Astrocyte of the cerebellum (primary cell): ENCODE data around the gene C11orf68.

Experiments used
- DNase-seq: peaks from one replicate; pipeline ENCODE4 v3.0.0-alpha.2; 2011; ENCODE audit warnings: low read depth
- H3K4me3 ChIP-seq: 2 replicates; pipeline ENCODE4 v1.5.1; 2011; ENCODE audit warnings: mild to moderate bottlenecking, low read depth, low read length, moderate library complexity
- in situ Hi-C: cut with HindIII; loops from 2 replicates; pipeline ENCODE4 v1.10.0; 2017; ENCODE audit warnings: low sequenced_read_pairs
- TF ChIP-seq, protein P1 (sequence below): IDR thresholded peaks from 2 replicates; pipeline ENCODE4 v1.5.1; 2012; ENCODE audit warnings: low read length, low read depth, moderate library complexity, mild to moderate bottlenecking; ENCODE audit errors: missing control alignments

C11orf68 gene

DNA sequence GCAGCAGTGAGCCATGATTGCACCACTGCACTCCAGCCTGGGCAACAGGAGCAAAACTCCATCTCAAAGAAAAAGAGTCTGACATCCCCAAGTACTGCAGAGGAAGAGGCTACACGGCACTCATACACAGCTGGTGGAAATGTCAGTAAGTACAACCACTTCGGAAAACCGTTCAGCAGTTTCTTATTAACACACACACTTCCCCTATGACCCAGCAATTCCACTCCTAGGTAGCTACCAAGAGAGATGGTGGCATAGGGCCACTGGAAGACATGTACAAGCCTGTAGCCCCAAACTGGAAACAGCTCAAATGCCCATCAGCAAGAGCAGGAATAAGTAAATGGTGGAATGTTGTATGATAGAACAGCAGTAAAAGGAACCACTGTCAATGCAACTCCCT, 3.7 kb upstream of the C11orf68 start:
- TF ChIP-seq, protein P1, sequence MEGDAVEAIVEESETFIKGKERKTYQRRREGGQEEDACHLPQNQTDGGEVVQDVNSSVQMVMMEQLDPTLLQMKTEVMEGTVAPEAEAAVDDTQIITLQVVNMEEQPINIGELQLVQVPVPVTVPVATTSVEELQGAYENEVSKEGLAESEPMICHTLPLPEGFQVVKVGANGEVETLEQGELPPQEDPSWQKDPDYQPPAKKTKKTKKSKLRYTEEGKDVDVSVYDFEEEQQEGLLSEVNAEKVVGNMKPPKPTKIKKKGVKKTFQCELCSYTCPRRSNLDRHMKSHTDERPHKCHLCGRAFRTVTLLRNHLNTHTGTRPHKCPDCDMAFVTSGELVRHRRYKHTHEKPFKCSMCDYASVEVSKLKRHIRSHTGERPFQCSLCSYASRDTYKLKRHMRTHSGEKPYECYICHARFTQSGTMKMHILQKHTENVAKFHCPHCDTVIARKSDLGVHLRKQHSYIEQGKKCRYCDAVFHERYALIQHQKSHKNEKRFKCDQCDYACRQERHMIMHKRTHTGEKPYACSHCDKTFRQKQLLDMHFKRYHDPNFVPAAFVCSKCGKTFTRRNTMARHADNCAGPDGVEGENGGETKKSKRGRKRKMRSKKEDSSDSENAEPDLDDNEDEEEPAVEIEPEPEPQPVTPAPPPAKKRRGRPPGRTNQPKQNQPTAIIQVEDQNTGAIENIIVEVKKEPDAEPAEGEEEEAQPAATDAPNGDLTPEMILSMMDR: no peak
- in situ Hi-C loops: no loop called here
- no peak overlapping the region for H3K4me3 ChIP-seq
- DNase-seq: no peak

- in situ Hi-C loops: no loop called here
- TF ChIP-seq, protein P1: no peak
- DNase-seq: no peak
- no peak overlapping the region for H3K4me3 ChIP-seq
Measured at GRCh38 chr11:65921876-65922275, 3.0 kb upstream of the C11orf68 start.

DNA sequence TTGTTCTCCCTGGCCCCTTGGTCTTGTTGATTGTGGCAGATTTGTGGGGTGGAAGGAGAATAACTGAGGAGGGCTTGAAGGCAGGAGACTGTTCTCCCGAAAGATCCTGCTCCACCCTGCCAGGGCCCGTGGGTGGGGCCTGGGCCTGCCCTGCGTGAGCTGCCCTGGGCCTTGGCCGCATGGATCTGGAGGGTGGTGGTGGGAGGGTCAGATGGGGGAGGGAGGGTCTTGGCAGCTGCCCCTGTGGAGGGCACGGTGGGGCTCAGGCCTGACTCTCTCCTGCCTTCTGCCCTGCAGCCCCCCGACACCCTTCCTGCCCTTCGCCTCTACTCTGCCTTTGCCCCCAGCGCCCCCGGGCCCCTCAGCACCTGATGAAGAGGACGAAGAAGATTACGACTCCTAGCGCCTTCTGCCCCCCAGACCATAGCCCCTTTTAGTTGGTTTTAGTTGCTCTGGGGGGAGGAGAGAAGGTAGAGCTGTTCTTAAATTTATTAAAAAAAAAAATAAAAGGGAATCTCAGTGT, 2.2 kb upstream of the C11orf68 start:
- no peak overlapping the region for H3K4me3 ChIP-seq
- TF ChIP-seq, protein P1: no peak
- DNase-seq: no peak
- in situ Hi-C loops: no loop called here

DNA sequence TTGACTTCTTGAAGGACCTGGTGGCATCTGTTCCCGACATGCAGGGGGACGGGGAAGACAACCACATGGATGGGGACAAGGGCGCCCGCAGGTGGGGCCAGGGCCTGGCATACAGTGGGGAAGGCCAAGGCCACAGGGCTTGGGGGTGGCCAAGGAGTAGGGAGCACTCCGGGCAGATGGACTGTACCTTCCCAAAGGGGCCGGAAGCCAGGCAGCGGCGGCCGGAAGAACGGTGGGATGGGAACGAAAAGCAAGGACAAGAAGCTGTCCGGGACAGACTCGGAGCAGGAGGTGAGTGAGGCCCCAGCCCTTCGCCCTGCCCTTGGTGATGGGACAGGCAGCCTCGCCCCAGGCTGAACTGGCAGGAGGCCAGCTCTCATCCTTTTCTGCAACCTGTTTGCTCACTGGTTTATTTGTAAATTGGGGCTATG, 1.5 kb upstream of the C11orf68 start:
- TF ChIP-seq, protein P1: no peak
- no peak for DNase-seq
- in situ Hi-C loops: no loop called here
- peak overlapping the region; percentile 72 for H3K4me3 ChIP-seq

DNA sequence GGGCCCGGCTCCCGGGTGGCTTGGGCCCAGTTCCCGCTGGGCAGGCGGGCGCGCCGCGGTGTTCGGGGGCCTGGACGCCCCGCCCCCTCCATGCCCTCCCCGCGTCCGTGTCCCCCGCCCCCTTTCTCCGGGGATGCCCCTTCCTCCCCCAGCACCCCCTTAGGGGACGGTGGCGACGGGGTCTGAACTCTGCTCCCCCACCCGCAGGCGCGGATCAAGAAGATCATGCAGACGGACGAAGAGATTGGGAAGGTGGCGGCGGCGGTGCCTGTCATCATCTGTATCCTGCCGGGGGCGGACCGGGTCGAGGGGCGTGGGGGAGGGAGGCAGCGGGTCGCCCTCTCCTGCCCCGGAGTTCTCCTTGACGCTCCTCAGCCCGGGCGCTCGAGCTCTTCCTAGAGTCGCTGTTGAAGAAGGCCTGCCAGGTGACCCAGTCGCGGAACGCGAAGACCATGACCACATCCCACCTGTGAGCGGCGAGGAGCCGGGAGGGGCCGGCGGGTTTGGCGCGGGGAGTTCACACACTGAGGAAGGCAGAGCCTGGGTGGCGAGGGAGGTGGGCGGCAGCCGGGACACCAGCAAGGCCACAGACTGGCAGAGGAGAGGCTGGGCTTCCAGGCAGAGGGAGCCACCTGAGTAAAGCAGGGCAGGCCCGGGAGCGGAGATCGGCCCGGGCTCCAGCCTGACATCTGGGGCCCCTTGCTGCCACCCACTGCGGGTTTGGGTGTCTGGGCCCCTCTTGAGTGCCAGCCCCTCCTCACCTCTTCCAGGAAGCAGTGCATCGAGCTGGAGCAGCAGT, 910 bp upstream of the C11orf68 start:
- in situ Hi-C loops: no loop called here
- TF ChIP-seq, protein P1: no peak
- peak overlapping the region; percentile 72 for H3K4me3 ChIP-seq
- DNase-seq: no peak

- in situ Hi-C loops: no loop called here
- TF ChIP-seq, protein P1: no peak
- peak within 1 kb of the TSS; percentile 94 for H3K4me3 ChIP-seq
- peak; percentile 94 for DNase-seq
Measured at GRCh38 chr11:65919141-65919572, 295 bp upstream of the C11orf68 start, which contains the start of gene DRAP1. Gene DRAP1, plus strand, starts transcription at chr11:65919426. Its CDS starts 76 bp downstream, at chr11:65919502.
